Body of pancreas (tissue), 4 donors: Measurements from ENCODE around the gene ACBD6. TPM values are rescaled to one million over a fixed set of nuclear protein-coding genes. Genes with fewer than 3 reads are reported as not detected.

Experiments
- ATAC-seq: fragments of 150-250 bp; one replicate; pipeline ENCODE4 v1.9.1; 2016
- DNase-seq, 4 donors: peaks; one replicate each; pipeline ENCODE4 v3.0.0-alpha.2; 2019
- H3K27ac ChIP-seq, 4 donors: fragments of 200-600 bp; sonication (generic); 1 replicate in 3 of 4; 2 replicates in 1 of 4; pipeline versions ENCODE4 v1.5.1 to v1.6.1; 2016 to 2019; ENCODE audit warnings: mild to moderate bottlenecking in 1 of 4, mixed read lengths in 1 of 4, moderate library complexity in 1 of 4
- H3K27me3 ChIP-seq, 2 donors: fragments of 200-600 bp; sonication (generic); one replicate each; pipeline ENCODE4 v1.6.0; 2016; ENCODE audit warnings: mild to moderate bottlenecking in 1 of 2
- H3K36me3 ChIP-seq, 2 donors: fragments of 200-600 bp; sonication (generic); replicated peaks in 1 of 2; 2 replicates each; pipeline ENCODE4 v1.5.1; 2016; ENCODE audit warnings: low read depth in 2 of 2; ENCODE audit not compliant: insufficient read depth in 1 of 2
- H3K4me1 ChIP-seq: fragments of 200-600 bp; sonication (generic); one replicate; pipeline ENCODE4 v1.6.0; 2016
- H3K4me3 ChIP-seq, 2 donors: fragments of 200-600 bp; sonication (generic); 1 replicate in 1 of 2; 2 replicates in 1 of 2; pipeline ENCODE4 v1.5.1; 2016 to 2019
- H3K9me3 ChIP-seq, 3 donors: fragments of 200-600 bp; sonication (generic); 1 replicate in 2 of 3; 2 replicates in 1 of 3; pipeline ENCODE4 v1.5.1; 2016
- CTCF ChIP-seq, 7 experiments: fragments of 450-650 bp in 4 of 7; fragments of 200-600 bp in 3 of 7; sonication (generic) in 3 of 7; IDR thresholded peaks; one replicate each; pipeline ENCODE4 v1.5.1; 2016 to 2019; ENCODE audit warnings: antibody characterized with exemption in 7 of 7
- POLR2A ChIP-seq, 3 donors: fragments of 450-650 bp; IDR thresholded peaks; one replicate each; pipeline ENCODE4 v1.6.1; 2016; ENCODE audit warnings: antibody characterized with exemption in 3 of 3, mild to moderate bottlenecking in 2 of 3
- WGBS, 2 donors: methylation state at CpG; one replicate each; pipeline ENCODE4 v1.1.5; 2017; 5-methylcytosine and 5-hydroxymethylcytosine counted together
- intact Hi-C: fragments of 100-400 bp; cut with DNase I; formaldehyde crosslinking; loops from one replicate; pipeline ENCODE4 v1.15.1; 2023
- total RNA-seq, 2 donors: library from RNA; depleted of rRNA; stranded (reverse); fragments of >200 nt; gene quantifications; one replicate each; pipeline ENCODE4 v1.1.0, GENCODE V29; 2016

ACBD6 gene
- total RNA-seq, 2 donors from 2014 or later = 37.4 to 49.4 TPM

- H3K36me3 ChIP-seq = no peaks in the 10 kb centered on the region
- ATAC-seq (no peak), DNase-seq (no peak)
- peaks cover 13% of the 10 kb centered on the region for H3K4me1 ChIP-seq
- intact Hi-C loops = no loop called here
- H3K4me3 ChIP-seq = no peak overlapping the region
- H3K27me3 ChIP-seq = no peaks in the 10 kb centered on the region
- TF ChIP-seq POLR2A (IDR thresholded peaks at IDR 0.05) (no peak), CTCF (IDR thresholded peaks at IDR 0.05) (no peak)
- H3K9me3 ChIP-seq = no peaks in the 10 kb centered on the region
- no peak overlapping the region for H3K27ac ChIP-seq
Observed at GRCh38 chr1:180385144-180385543, 117.2 kb downstream of the ACBD6 start.

GRCh38 chr1:180384286-180385005 lies 117.9 kb downstream of the ACBD6 start:
- H3K27ac ChIP-seq = no peak overlapping the region
- H3K9me3 ChIP-seq = peaks cover 0 to 5% (median 0%) of the 10 kb centered on the region in 3 donors
- H3K4me1 ChIP-seq = peaks cover 13% of the 10 kb centered on the region
- TF ChIP-seq POLR2A (IDR thresholded peaks at IDR 0.05) (no peak), CTCF (IDR thresholded peaks at IDR 0.05) (no peak)
- ATAC-seq (no peak), DNase-seq (no peak)
- intact Hi-C loops = no loop called here
- H3K4me3 ChIP-seq = no peak overlapping the region
- H3K36me3 ChIP-seq = no peaks in the 10 kb centered on the region
- H3K27me3 ChIP-seq = no peaks in the 10 kb centered on the region
- WGBS, 2 donors = 77 to 78% methylated on average over 3 of the region's 3 CpGs

GRCh38 chr1:180382326-180383115 lies 119.9 kb downstream of the ACBD6 start:
- no peak overlapping the region for H3K4me3 ChIP-seq
- H3K4me1 ChIP-seq = peaks cover 13% of the 10 kb centered on the region
- no peak for DNase-seq
- no peak overlapping the region for H3K27ac ChIP-seq
- H3K27me3 ChIP-seq = no peaks in the 10 kb centered on the region
- intact Hi-C loops = no loop called here
- H3K9me3 ChIP-seq = peaks cover 0 to 5% (median 0%) of the 10 kb centered on the region in 3 donors
- TF ChIP-seq POLR2A (IDR thresholded peaks at IDR 0.05) (no peak), CTCF (IDR thresholded peaks at IDR 0.05) (no peak)
- no peak for ATAC-seq
- no peaks in the 10 kb centered on the region for H3K36me3 ChIP-seq
- 92 to 96% methylated on average over 5 of the region's 5 CpGs for WGBS, 2 donors

- intact Hi-C loops = no loop called here
- H3K4me1 ChIP-seq = peaks cover 13% of the 10 kb centered on the region
- H3K4me3 ChIP-seq = no peak overlapping the region
- no peak for TF ChIP-seq CTCF (IDR thresholded peaks at IDR 0.05)
- TF ChIP-seq POLR2A (IDR thresholded peaks at IDR 0.05) = no peak
- no peaks in the 10 kb centered on the region for H3K36me3 ChIP-seq
- H3K27ac ChIP-seq = peak overlapping the region in 2 of 4 donors; percentile 6 to 29
- WGBS, 2 donors = 45 to 52% methylated on average over 4 of the region's 4 CpGs
- peaks cover 0 to 5% (median 0%) of the 10 kb centered on the region in 3 donors for H3K9me3 ChIP-seq
- ATAC-seq = peak; percentile 68
- H3K27me3 ChIP-seq = no peaks in the 10 kb centered on the region
- DNase-seq = no peak
Observed at GRCh38 chr1:180381184-180381580, 121.2 kb downstream of the ACBD6 start.
